IMR-90 (cell line): ENCODE data around the gene ATP2B1.

Experiments
- BHLHE40 ChIP-seq: fragments of 150-350 bp; IDR thresholded peaks from 2 replicates; pipeline ENCODE4 v1.6.1; 2016; ENCODE audit warnings: mild to moderate bottlenecking, low read depth, low read length
- CEBPB ChIP-seq: IDR thresholded peaks from 2 replicates; pipeline ENCODE4 v1.6.1; 2012; ENCODE audit warnings: low read depth, low read length, improper control_type of control experiment
- NFE2L2 ChIP-seq: fragments of 150-350 bp; IDR thresholded peaks from 2 replicates; pipeline ENCODE4 v1.6.1; 2016; ENCODE audit warnings: low read depth, mild to moderate bottlenecking, low read length
- POLR2A ChIP-seq: IDR thresholded peaks from 2 replicates; pipeline ENCODE4 v1.6.1; 2012; ENCODE audit warnings: mild to moderate bottlenecking, low read depth, low read length
- RAD21 ChIP-seq: IDR thresholded peaks from 2 replicates; pipeline ENCODE4 v1.6.1; 2012; ENCODE audit warnings: low read length, improper control_type of control experiment
- RCOR1 ChIP-seq: IDR thresholded peaks from 2 replicates; pipeline ENCODE4 v1.6.1; 2012; ENCODE audit warnings: mild to moderate bottlenecking, low read length, improper control_type of control experiment; ENCODE audit not compliant: insufficient replicate concordance
- RFX5 ChIP-seq: IDR thresholded peaks from 2 replicates; pipeline ENCODE4 v1.8.0; 2012; ENCODE audit warnings: low read depth, mild to moderate bottlenecking, low read length, moderate library complexity
- SMC3 ChIP-seq: fragments of 150-350 bp; IDR thresholded peaks from 2 replicates; pipeline ENCODE4 v1.6.1; 2016; ENCODE audit warnings: low read depth, mild to moderate bottlenecking, antibody characterized with exemption, low read length, moderate library complexity
- TF ChIP-seq, protein P1 (sequence below): conservative IDR thresholded peaks from 2 replicates; pipeline ENCODE4 v1.5.1; 2012; ENCODE audit warnings: mild to moderate bottlenecking, low read depth, low read length, improper control_type of control experiment
- TF ChIP-seq, protein P2 (sequence below): fragments of 150-350 bp; IDR thresholded peaks from 2 replicates; pipeline ENCODE4 v1.6.1; 2017; ENCODE audit warnings: mild to moderate bottlenecking, antibody characterized with exemption, low read length, low read depth
- TF ChIP-seq, protein P3 (sequence below): fragments of 150-350 bp; IDR thresholded peaks from 2 replicates; pipeline ENCODE4 v1.6.1; 2016; ENCODE audit warnings: low read depth, mild to moderate bottlenecking, low read length, moderate library complexity, borderline replicate concordance

DNA sequence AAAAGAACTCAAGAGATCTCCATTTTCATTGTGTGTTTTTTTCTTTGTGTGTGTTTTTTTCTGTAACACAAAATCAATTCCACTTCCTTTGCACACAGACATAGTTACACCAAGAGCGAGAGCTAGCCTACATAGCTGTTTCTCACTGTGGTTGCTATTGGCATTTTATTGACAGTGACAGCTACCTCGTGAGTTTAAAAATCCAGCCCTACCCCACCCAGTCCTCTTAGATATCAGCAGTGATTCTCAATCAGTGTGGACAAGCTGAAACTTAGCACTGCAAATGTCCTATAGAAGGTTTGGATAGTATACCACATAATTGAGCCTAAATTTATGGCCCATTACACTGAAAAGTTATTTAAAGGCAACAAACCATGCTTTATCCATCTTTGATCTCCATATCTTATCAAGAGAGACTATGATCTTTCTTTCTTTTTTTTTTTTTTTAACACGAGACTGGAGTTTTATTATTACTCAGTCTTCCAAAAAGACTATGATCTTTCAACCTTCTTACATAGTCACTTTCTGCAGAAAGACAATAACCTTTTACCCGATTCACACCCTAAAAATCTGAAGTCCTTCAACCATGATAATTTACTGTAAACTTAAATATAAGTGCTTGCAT is 46.8 kb downstream of the ATP2B1 start:
- TF ChIP-seq, protein P1, sequence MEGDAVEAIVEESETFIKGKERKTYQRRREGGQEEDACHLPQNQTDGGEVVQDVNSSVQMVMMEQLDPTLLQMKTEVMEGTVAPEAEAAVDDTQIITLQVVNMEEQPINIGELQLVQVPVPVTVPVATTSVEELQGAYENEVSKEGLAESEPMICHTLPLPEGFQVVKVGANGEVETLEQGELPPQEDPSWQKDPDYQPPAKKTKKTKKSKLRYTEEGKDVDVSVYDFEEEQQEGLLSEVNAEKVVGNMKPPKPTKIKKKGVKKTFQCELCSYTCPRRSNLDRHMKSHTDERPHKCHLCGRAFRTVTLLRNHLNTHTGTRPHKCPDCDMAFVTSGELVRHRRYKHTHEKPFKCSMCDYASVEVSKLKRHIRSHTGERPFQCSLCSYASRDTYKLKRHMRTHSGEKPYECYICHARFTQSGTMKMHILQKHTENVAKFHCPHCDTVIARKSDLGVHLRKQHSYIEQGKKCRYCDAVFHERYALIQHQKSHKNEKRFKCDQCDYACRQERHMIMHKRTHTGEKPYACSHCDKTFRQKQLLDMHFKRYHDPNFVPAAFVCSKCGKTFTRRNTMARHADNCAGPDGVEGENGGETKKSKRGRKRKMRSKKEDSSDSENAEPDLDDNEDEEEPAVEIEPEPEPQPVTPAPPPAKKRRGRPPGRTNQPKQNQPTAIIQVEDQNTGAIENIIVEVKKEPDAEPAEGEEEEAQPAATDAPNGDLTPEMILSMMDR: no peak
- TF ChIP-seq POLR2A: no peak
- TF ChIP-seq RFX5: no peak
- TF ChIP-seq, protein P2, sequence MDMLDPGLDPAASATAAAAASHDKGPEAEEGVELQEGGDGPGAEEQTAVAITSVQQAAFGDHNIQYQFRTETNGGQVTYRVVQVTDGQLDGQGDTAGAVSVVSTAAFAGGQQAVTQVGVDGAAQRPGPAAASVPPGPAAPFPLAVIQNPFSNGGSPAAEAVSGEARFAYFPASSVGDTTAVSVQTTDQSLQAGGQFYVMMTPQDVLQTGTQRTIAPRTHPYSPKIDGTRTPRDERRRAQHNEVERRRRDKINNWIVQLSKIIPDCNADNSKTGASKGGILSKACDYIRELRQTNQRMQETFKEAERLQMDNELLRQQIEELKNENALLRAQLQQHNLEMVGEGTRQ: no peak
- TF ChIP-seq RCOR1: no peak
- TF ChIP-seq RAD21: no peak
- TF ChIP-seq, protein P3, sequence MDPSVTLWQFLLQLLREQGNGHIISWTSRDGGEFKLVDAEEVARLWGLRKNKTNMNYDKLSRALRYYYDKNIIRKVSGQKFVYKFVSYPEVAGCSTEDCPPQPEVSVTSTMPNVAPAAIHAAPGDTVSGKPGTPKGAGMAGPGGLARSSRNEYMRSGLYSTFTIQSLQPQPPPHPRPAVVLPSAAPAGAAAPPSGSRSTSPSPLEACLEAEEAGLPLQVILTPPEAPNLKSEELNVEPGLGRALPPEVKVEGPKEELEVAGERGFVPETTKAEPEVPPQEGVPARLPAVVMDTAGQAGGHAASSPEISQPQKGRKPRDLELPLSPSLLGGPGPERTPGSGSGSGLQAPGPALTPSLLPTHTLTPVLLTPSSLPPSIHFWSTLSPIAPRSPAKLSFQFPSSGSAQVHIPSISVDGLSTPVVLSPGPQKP: no peak
- TF ChIP-seq NFE2L2: no peak
- no peak for TF ChIP-seq BHLHE40
- TF ChIP-seq CEBPB: no peak
- TF ChIP-seq SMC3: no peak
